K562 treated with DMSO at 1 percent for 4 hours (cell line): Measurements from ENCODE around the gene CX3CR1. TPM values are rescaled to one million over a fixed set of nuclear protein-coding genes. Genes with fewer than 3 reads are reported as not detected.

Source experiments
- total RNA-seq: library from RNA; unstranded; fragments of 300-600 nt; gene quantifications from 2 replicates; pipeline ENCODE4 v1.2.3, GENCODE V29; 2022; ENCODE audit not compliant: insufficient read depth

CX3CR1 gene
- total RNA-seq, result 0.24 TPM in 1 of 2 replicates, not detected in the other

DNA sequence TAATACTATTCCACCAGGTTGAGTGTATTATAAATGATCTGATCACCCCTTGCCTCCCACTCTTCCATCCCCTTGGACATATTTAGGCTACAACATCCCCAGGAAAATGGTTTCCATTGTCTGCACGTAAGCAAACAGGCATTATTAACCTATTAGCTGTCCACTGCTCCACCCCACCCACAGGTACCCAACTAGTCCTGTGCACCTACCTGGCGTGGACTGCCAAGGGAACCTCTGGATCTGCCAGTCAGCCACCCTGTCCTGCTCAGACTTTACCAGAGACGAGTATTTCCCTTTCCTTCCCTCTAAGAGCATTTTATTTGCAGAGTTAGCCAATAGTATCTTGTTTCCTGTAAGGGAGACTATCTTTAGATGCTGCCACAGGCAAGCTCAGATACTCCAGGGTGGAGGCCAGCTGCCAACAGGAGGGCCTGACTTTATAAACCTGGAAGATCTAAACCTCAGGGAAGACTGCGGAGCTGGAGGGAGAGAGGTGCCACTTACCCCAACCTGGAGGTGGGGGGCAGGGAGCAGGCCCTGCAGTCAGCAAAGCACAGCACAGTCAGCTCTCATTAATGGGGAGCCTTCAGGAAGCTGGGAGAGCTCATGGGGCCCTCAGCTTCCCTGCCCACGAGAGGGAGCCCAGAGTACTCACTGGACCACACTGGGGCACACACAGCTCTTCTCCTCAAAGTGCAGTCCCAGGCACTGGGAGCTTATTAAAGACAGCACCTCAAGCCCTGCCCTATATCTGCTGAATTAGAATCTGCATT is at the start of gene CX3CR1:
CX3CR1 (minus strand) TSS at position 292 of the 773 bp plus-strand sequence. CDS start 13,527 bp downstream, outside the sequence.

GRCh38 chr3:39329493-39329892 is 49.7 kb upstream of the CX3CR1 start, which contains the start of gene CCR8:
CCR8 (plus strand) TSS chr3:39329709; CDS start chr3:39332332, 2,623 bp downstream.

Other genes starting within 250 kb of the CX3CR1 start
- gene SCN11A, start 228.1 kb downstream of the CX3CR1 start, total RNA-seq, result not detected in 2 replicates
- 20.1 and 21.2 TPM in 2 replicates for gene WDR48, start 228.0 kb downstream of the CX3CR1 start, total RNA-seq
- 67.8 and 69.0 TPM in 2 replicates for gene GORASP1, start 172.4 kb downstream of the CX3CR1 start, total RNA-seq
- gene TTC21A, start 172.4 kb downstream of the CX3CR1 start, total RNA-seq, result 0.39 and 5.0 TPM in 2 replicates
- 23.3 and 31.1 TPM in 2 replicates for gene CSRNP1, start 126.4 kb downstream of the CX3CR1 start, total RNA-seq
- gene XIRP1, start 87.4 kb downstream of the CX3CR1 start, total RNA-seq, result not detected in 2 replicates
- not detected in 2 replicates for gene CCR8, start 49.7 kb upstream of the CX3CR1 start, total RNA-seq
- 34.3 and 47.4 TPM in 2 replicates for gene SLC25A38, start 103.3 kb upstream of the CX3CR1 start, total RNA-seq
- gene RPSA, start 126.7 kb upstream of the CX3CR1 start, total RNA-seq, result 3,948 and 4,306 TPM in 2 replicates
- not detected in 2 replicates for gene MOBP, start 187.6 kb upstream of the CX3CR1 start, total RNA-seq